Karpas-422 (cell line): ENCODE measurements around the gene ABCA2. TPM values are rescaled to one million over a fixed set of nuclear protein-coding genes. Genes with fewer than 3 reads are reported as not detected.

Experiments
- DNase-seq: peaks from one replicate; pipeline ENCODE4 v3.0.0-alpha.2; 2015
- H2AFZ ChIP-seq: fragments of 200-600 bp; sonication (generic); 2 replicates; pipeline ENCODE4 v1.6.1; 2014; ENCODE audit warnings: antibody characterized with exemption, low read length, mixed read lengths
- H3K27ac ChIP-seq: fragments of 200-600 bp; sonication (generic); 2 replicates; pipeline ENCODE4 v1.5.1; 2014; ENCODE audit warnings: mild to moderate bottlenecking, low read length, moderate library complexity
- H3K27me3 ChIP-seq: fragments of 200-600 bp; sonication (generic); 2 replicates; pipeline ENCODE4 v1.6.1; 2014; ENCODE audit warnings: low read length, mixed read lengths
- H3K36me3 ChIP-seq: fragments of 200-600 bp; sonication (generic); 2 replicates; pipeline ENCODE4 v1.6.1; 2014; ENCODE audit warnings: low read length, mixed read lengths; ENCODE audit not compliant: insufficient read depth
- H3K4me1 ChIP-seq: fragments of 200-600 bp; sonication (generic); 2 replicates; pipeline ENCODE4 v1.6.1; 2014; ENCODE audit warnings: mild to moderate bottlenecking, low read length, mixed read lengths
- H3K4me2 ChIP-seq: fragments of 200-600 bp; sonication (generic); 2 replicates; pipeline ENCODE4 v1.6.1; 2014; ENCODE audit warnings: low read length, low read depth, mild to moderate bottlenecking; ENCODE audit not compliant: poor library complexity, severe bottlenecking
- H3K4me3 ChIP-seq: fragments of 200-600 bp; sonication (generic); 2 replicates; pipeline ENCODE4 v1.5.1; 2014; ENCODE audit warnings: mild to moderate bottlenecking, antibody characterized with exemption, low read length, mixed read lengths
- H3K79me2 ChIP-seq: fragments of 200-600 bp; sonication (generic); 2 replicates; pipeline ENCODE4 v1.6.1; 2014; ENCODE audit warnings: mild to moderate bottlenecking, low read length, mixed read lengths
- H3K9ac ChIP-seq: fragments of 200-600 bp; sonication (generic); 2 replicates; pipeline ENCODE4 v1.6.0; 2014; ENCODE audit warnings: low read length
- H3K9me2 ChIP-seq: fragments of 200-600 bp; sonication (generic), shearing (Covaris generic); replicated peaks from 2 replicates; pipeline ENCODE4 v1.6.0; 2014; ENCODE audit warnings: mild to moderate bottlenecking, low read length, moderate library complexity; ENCODE audit not compliant: insufficient read depth
- H3K9me3 ChIP-seq: fragments of 300-700, 200-600 bp; sonication (generic); 2 replicates; pipeline ENCODE4 v1.6.1; 2014; ENCODE audit warnings: low read length, mixed read lengths
- H4K20me1 ChIP-seq: fragments of 200-600 bp; sonication (generic); 2 replicates; pipeline ENCODE4 v1.6.1; 2014; ENCODE audit warnings: mild to moderate bottlenecking, antibody characterized with exemption, low read length, low read depth; ENCODE audit not compliant: insufficient read depth
- total RNA-seq: library from RNA; depleted of rRNA; stranded (reverse); fragments of >200 nt; shearing (Covaris generic); gene quantifications from 2 replicates; pipeline ENCODE4 v1.2.3, GENCODE V29; 2014; ENCODE audit warnings: low replicate concordance; rRNA removed

The ABCA2 gene
- total RNA-seq, 1 experiment from 2014 or later = 2.4 TPM

DNA sequence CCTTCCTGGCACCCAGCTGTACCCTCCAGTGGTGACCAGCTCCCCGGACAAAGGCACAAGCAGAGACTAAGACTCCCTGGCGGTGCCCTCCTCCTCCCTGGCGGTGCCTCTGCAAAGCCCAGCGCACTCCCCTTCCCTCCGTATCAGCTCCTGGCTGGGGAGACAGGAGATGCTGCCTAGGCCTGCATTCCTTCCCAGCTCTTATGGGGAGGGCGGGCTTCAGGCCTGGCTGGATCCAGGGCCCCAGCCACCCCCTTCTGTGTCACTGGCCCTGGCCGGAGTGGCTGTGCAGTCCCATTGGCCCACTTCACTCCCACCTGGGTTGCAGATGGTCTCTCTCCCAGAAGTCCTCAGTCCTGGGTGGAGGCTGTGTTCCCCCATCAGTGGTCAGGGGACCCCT lies 69.6 kb downstream of the ABCA2 start:
- no peaks in the 10 kb centered on the region for H3K9me3 ChIP-seq
- no peaks in the 10 kb centered on the region for H3K27me3 ChIP-seq
- no peak overlapping the region for H3K9ac ChIP-seq
- H3K36me3 ChIP-seq = no peaks in the 10 kb centered on the region
- no peaks in the 10 kb centered on the region for H3K79me2 ChIP-seq
- H3K27ac ChIP-seq = no peak overlapping the region
- no peak overlapping the region for H3K4me2 ChIP-seq
- 0 out of 2 replicates have a peak, but pooled peaks cover 3% of the 10 kb centered on the region for H4K20me1 ChIP-seq
- no peak overlapping the region for H3K4me3 ChIP-seq
- H3K4me1 ChIP-seq = no peaks in the 10 kb centered on the region
- no peak overlapping the region for H2AFZ ChIP-seq
- no peaks in the 10 kb centered on the region for H3K9me2 ChIP-seq
- DNase-seq = no peak

DNA sequence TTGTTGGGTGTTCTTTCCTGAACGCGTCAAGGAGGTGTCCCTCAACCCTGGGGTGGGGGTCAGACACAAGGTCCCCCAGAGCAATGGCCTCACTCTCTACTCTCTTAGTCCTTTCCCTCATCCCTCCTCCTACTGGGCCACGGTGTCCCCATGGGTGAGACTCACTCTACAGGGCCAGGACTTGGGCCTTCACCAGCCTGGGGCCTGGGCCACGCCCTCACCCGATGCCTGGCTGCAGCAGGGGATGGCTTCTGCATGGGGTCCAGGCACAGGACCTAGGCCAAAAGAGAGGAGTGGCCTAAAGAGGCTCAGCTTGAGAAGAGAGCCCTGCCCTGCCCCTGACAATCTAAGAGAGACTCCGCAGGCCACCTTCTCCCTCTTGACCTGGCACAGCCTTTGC lies 70.1 kb downstream of the ABCA2 start:
- H3K27ac ChIP-seq = no peak overlapping the region
- DNase-seq = no peak
- H3K4me1 ChIP-seq = no peaks in the 10 kb centered on the region
- H4K20me1 ChIP-seq = 0 out of 2 replicates have a peak, but pooled peaks cover 3% of the 10 kb centered on the region
- H3K27me3 ChIP-seq = no peaks in the 10 kb centered on the region
- H3K9ac ChIP-seq = no peak overlapping the region
- no peaks in the 10 kb centered on the region for H3K9me3 ChIP-seq
- H3K9me2 ChIP-seq = no peaks in the 10 kb centered on the region
- H2AFZ ChIP-seq = no peak overlapping the region
- no peaks in the 10 kb centered on the region for H3K79me2 ChIP-seq
- H3K4me3 ChIP-seq = no peak overlapping the region
- no peaks in the 10 kb centered on the region for H3K36me3 ChIP-seq
- H3K4me2 ChIP-seq = no peak overlapping the region

DNA sequence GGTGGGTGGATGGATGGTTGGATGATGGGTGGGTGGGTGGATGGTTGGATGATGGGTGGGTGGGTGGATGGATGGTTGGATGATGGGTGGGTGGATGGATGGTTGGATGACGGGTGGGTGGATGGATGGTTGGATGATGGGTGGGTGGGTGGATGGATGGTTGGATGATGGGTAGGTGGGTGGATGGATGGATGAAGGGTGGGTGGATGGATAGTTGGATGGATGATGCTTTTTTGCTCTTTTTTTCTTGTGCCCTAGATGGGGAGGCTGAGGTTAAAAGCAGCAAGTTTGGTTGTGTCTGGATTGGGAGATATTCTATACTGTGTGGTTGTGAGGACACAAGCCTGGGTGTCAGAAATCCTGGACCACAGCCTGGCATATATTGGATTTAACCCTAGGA lies 70.6 kb downstream of the ABCA2 start:
- H3K4me1 ChIP-seq = no peaks in the 10 kb centered on the region
- no peaks in the 10 kb centered on the region for H3K79me2 ChIP-seq
- no peak overlapping the region for H3K27ac ChIP-seq
- H4K20me1 ChIP-seq = 0 out of 2 replicates have a peak, but pooled peaks cover 3% of the 10 kb centered on the region
- H3K4me2 ChIP-seq = no peak overlapping the region
- no peak overlapping the region for H2AFZ ChIP-seq
- H3K27me3 ChIP-seq = no peaks in the 10 kb centered on the region
- H3K36me3 ChIP-seq = no peaks in the 10 kb centered on the region
- H3K9ac ChIP-seq = no peak overlapping the region
- H3K9me3 ChIP-seq = no peaks in the 10 kb centered on the region
- H3K9me2 ChIP-seq = no peaks in the 10 kb centered on the region
- DNase-seq = no peak
- H3K4me3 ChIP-seq = no peak overlapping the region

Other genes starting within 250 kb of the ABCA2 start
- gene TMEM141, start 236.9 kb downstream of the ABCA2 start, total RNA-seq = 20.5 and 61.8 TPM in 2 replicates
- gene CCDC183, start 231.9 kb downstream of the ABCA2 start, total RNA-seq = 1.6 TPM in 1 of 2 replicates, not detected in the other
- gene RABL6, start 220.3 kb downstream of the ABCA2 start, total RNA-seq = 43.1 and 78.1 TPM in 2 replicates
- 1.9 and 5.0 TPM in 2 replicates for gene AJM1, start 185.8 kb downstream of the ABCA2 start, total RNA-seq
- 82.5 and 164 TPM in 2 replicates for gene PHPT1, start 178.8 kb downstream of the ABCA2 start, total RNA-seq
- gene MAMDC4, start 175.9 kb downstream of the ABCA2 start, total RNA-seq = 7.9 TPM in 2 replicates
- 152 and 302 TPM in 2 replicates for gene EDF1, start 161.9 kb downstream of the ABCA2 start, total RNA-seq
- gene TRAF2, start 141.7 kb downstream of the ABCA2 start, total RNA-seq = 6.3 and 11.3 TPM in 2 replicates
- 37.3 and 103 TPM in 2 replicates for gene FBXW5, start 83.5 kb downstream of the ABCA2 start, total RNA-seq
- gene C8G, start 83.0 kb downstream of the ABCA2 start, total RNA-seq = not detected in 2 replicates
- gene LCN12, start 76.0 kb downstream of the ABCA2 start, total RNA-seq = not detected in 2 replicates
- gene PTGDS, start 50.7 kb downstream of the ABCA2 start, total RNA-seq = not detected in 2 replicates
- gene LCNL1, start 45.2 kb downstream of the ABCA2 start, total RNA-seq = not detected in 2 replicates
- 20.1 and 62.6 TPM in 2 replicates for gene PAXX, start 35.8 kb downstream of the ABCA2 start, total RNA-seq
- not detected in 2 replicates for gene CLIC3, start 31.7 kb downstream of the ABCA2 start, total RNA-seq
- gene FUT7, start 3.9 kb upstream of the ABCA2 start, total RNA-seq = not detected in 2 replicates
- not detected in 2 replicates for gene NPDC1, start 17.9 kb upstream of the ABCA2 start, total RNA-seq
- not detected in 2 replicates for gene ENTPD2, start 25.8 kb upstream of the ABCA2 start, total RNA-seq
- gene SAPCD2, start 42.3 kb upstream of the ABCA2 start, total RNA-seq = 18.6 and 53.2 TPM in 2 replicates
- gene UAP1L1, start 49.3 kb upstream of the ABCA2 start, total RNA-seq = 15.1 and 26.2 TPM in 2 replicates
- 28.9 and 58.1 TPM in 2 replicates for gene MAN1B1, start 58.7 kb upstream of the ABCA2 start, total RNA-seq
- gene DPP7, start 86.5 kb upstream of the ABCA2 start, total RNA-seq = 114 and 237 TPM in 2 replicates
- not detected in 2 replicates for gene GRIN1, start 110.9 kb upstream of the ABCA2 start, total RNA-seq
- not detected in 2 replicates for gene LRRC26, start 141.8 kb upstream of the ABCA2 start, total RNA-seq
- not detected in 2 replicates for gene TMEM210, start 143.8 kb upstream of the ABCA2 start, total RNA-seq
- gene ANAPC2, start 160.3 kb upstream of the ABCA2 start, total RNA-seq = 16.8 and 28.0 TPM in 2 replicates
- 48.9 and 101 TPM in 2 replicates for gene SSNA1, start 160.4 kb upstream of the ABCA2 start, total RNA-seq
- gene TPRN, start 172.5 kb upstream of the ABCA2 start, total RNA-seq = 5.7 and 15.2 TPM in 2 replicates
- 30.6 and 39.8 TPM in 2 replicates for gene TMEM203, start 177.4 kb upstream of the ABCA2 start, total RNA-seq
- gene NDOR1, start 177.5 kb upstream of the ABCA2 start, total RNA-seq = 7.8 and 13.1 TPM in 2 replicates
- 0.26 and 0.36 TPM in 2 replicates for gene RNF208, start 194.0 kb upstream of the ABCA2 start, total RNA-seq
- 0.75 and 1.2 TPM in 2 replicates for gene CYSRT1, start 196.9 kb upstream of the ABCA2 start, total RNA-seq
- gene RNF224, start 199.3 kb upstream of the ABCA2 start, total RNA-seq = 0.37 TPM in 1 of 2 replicates, not detected in the other
- gene SLC34A3, start 202.7 kb upstream of the ABCA2 start, total RNA-seq = not detected in 2 replicates
- 97.1 and 152 TPM in 2 replicates for gene TUBB4B, start 213.1 kb upstream of the ABCA2 start, total RNA-seq
- gene STPG3, start 223.0 kb upstream of the ABCA2 start, total RNA-seq = 0.61 and 0.86 TPM in 2 replicates
- gene NELFB, start 227.1 kb upstream of the ABCA2 start, total RNA-seq = 17.8 and 42.7 TPM in 2 replicates
- 8.8 and 19.2 TPM in 2 replicates for gene TOR4A, start 249.5 kb upstream of the ABCA2 start, total RNA-seq